ENCODE results near the gene PHF23. TPM values are rescaled to one million over a fixed set of nuclear protein-coding genes. Genes with fewer than 3 reads are reported as not detected.

PHF23 gene
- total and polyA plus RNA-seq, 3 experiments from 2014 or later = 25.8 to 51.9 (median 48.0) TPM

DNA sequence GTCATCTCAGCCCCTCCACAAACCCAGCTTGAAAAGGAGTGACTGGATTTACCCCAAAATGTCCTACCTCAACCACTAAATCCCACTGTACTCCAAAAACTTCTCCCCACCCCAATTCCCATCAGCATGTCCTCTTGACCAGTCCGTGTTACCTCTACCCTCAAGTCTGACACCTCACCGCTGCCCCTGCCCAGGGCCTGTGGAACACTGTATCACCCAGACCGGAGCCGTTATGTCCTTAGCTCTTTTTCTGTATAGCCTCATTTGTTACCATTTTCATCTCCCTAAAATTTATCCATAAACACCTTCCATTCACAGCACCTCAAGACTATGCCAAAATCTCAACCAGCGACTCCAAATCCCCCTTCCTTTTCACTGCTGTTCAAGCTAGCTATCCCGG lies 2.4 kb downstream of the PHF23 start:
- Histone ChIP-seq H3K4me1 (ENCODE audit: insufficient read depth, low read length) (peaks cover 55% of the 10 kb centered on the region), H3K27ac (ENCODE audit: low read depth, low read length) (peak overlapping the region; percentile 17), H3K27me3 (ENCODE audit: insufficient read depth, low read length, poor library complexity, severe bottlenecking) (no peaks in the 10 kb centered on the region), H3K9me3 (ENCODE audit: low read length) (no peaks in the 10 kb centered on the region), H3K36me3 (ENCODE audit: insufficient read depth, low read length) (peaks cover 20% of the 10 kb centered on the region), H3K4me3 (ENCODE audit: low read length) (no peak overlapping the region)
- Mint-ChIP-seq H3K9me3 (no peaks in the 10 kb centered on the region), H3K36me3 (peaks cover 0 to 69% (median 20%) of the 10 kb centered on the region in 3 donors), H3K27ac (peak overlapping the region; percentile 13 to 99 (median 82)), H3K4me3 (peak overlapping the region; percentile 93 to 99 (median 96)), H3K27me3 (peaks cover 0 to 5% of the 10 kb centered on the region in 2 donors), H3K4me1 (peaks cover 55 to 75% (median 63%) of the 10 kb centered on the region in 3 donors)
- POLR2A ChIA-PET = interaction anchor here (0.5 to 1.2 kb wide), 4 partner anchors 13 to 68 kb away, joined by 3 to 11 read pairs (median 4); no protein-coding TSS in a partner anchor
- CTCF ChIA-PET = interaction anchor here (1.2 to 3.6 kb wide), 2 partner anchors 16 to 18 kb away, joined by 4 to 20 read pairs; partner anchors contain the start of genes ACADVL and DLG4
- no peak for DNase-seq

DNA sequence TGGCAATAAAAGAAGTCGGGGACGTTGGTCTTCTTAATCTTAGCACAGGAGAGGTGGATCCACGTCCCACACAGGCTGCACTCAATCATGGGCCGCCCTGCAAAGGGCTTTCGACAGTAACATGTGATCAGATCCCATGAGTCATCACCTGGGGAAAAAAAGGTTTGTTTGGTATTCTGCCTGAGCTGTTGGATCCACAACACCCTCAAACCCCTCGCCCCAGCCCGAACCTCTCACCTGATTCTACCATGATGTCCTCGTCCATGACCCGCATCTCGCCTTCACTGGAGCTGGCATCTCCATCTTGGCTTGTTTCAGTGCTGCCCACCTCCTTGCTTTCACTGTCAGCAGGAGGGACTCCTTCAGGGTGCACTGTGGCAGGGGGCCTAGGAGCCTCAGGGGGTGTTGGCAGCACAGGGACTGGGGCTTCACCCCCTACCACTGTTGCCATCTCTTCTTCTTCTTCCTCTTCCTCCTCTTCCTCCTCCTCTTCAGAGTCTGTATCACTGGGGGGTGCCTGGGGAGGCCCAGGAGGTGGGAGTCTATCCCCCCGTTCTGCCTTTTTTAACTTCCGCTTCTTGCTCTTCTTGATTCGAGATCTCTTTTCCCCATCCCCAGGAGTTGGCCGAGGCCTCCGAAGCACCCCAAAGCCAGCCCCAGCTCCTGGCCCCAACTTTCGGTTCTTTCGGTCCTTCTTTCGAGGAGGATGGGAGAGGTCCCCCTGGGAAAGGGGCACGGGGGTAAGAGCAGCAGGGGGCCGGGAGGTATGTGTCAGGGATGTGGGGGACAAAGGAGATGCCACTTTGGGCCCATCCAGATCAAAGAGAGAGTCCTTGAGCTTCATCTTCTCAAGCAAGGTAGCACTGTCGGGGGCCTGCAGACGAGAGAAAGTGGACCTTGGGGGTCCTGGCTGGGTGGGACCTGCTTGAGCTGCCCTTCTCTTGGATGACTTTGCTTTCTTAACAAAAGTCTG lies 3.3 kb downstream of the PHF23 start:
- peak overlapping the region in 6 of 8 donors; percentile 49 to 99 (median 72) for H3K27ac Mint-ChIP-seq
- H3K4me1 Mint-ChIP-seq = peaks cover 47 to 69% (median 57%) of the 10 kb centered on the region in 3 donors
- H3K27ac ChIP-seq (ENCODE audit: low read depth, low read length) = no peak overlapping the region

DNA sequence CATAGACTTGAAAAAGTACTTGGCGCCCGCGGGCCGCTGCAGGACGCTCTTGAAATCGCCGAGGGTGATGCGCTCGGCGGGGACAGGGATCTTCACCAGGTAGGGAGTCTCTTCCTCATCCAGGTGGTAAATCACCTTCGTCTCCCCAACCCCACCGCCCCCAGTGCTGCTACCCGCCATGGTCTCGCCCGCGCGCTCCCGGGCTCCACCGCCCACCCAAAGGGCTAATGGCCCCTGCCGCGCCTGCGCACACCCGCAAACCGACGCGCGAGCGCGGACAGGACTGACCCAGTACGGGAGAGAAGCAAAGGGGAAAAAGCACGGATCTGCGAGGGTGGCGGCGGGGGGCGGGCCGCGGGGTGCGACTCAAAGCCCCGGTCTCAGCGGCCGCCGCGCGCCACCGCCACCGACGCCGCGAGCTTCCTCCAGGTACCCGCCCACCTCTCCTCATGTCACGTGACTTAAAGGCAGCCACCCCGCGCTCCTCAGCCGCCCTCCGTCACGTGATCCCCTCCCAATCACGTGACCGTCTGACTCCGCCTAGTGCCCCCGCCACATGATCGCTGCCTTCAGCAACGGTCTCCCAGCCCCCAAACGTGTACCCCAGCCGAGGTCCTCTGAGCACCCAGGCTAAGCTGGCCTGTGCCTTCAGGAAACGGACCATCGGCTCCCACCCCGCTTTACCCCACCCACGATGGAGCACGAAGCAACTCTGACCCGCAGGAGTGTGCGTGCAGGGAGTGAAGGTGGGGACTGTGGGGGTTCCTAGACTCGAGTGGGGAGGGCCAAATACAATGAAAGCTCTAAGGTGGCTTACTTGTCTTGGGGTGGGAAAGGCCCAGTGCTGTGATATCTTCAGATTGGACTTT lies 4.9 kb downstream of the PHF23 start, which contains the start of gene DVL2:
DVL2 (minus strand) TSS at position 435 of the 869 bp plus-strand sequence; CDS start at position 180, 255 bp downstream.
- peaks cover 35% of the 10 kb centered on the region for H3K4me1 ChIP-seq (ENCODE audit: insufficient read depth, low read length)
- ChIA-PET POLR2A (interaction anchor here (0.6 to 2.2 kb wide), 11 partner anchors 8 to 452 kb away, joined by 3 to 19 read pairs (median 6); partner anchors contain the start of genes ACADVL, CTDNEP1, DLG4 and GABARAP), CTCF (interaction anchor here (0.9 to 3.6 kb wide), 4 partner anchors 14 to 188 kb away, joined by 3 to 20 read pairs (median 6); partner anchors contain the start of genes ACADVL and DLG4)
- Mint-ChIP-seq H3K4me3 (peak within 1 kb of the TSS; percentile 92 to 97 (median 95)), H3K36me3 (peaks cover 0 to 60% (median 13%) of the 10 kb centered on the region in 3 donors), H3K27ac (peak within 1 kb of the TSS; percentile 90 to 99 (median 94)), H3K27me3 (no peaks in the 10 kb centered on the region), H3K9me3 (no peaks in the 10 kb centered on the region), H3K4me1 (peaks cover 38 to 58% (median 46%) of the 10 kb centered on the region in 3 donors)
- H3K27me3 ChIP-seq (ENCODE audit: insufficient read depth, low read length, poor library complexity, severe bottlenecking) = no peaks in the 10 kb centered on the region
- H3K27ac ChIP-seq (ENCODE audit: low read depth, low read length) = peak within 1 kb of the TSS; percentile 76
- peak within 1 kb of the TSS; percentile 85 for H3K4me3 ChIP-seq (ENCODE audit: low read length)
- DNase-seq = peak; percentile 93 to 97 (median 93)
- no peaks in the 10 kb centered on the region for H3K9me3 ChIP-seq (ENCODE audit: low read length)
- peaks cover 15% of the 10 kb centered on the region for H3K36me3 ChIP-seq (ENCODE audit: insufficient read depth, low read length)

More for the DNA sequence above, 3.3 kb downstream of the PHF23 start:
- Mint-ChIP-seq H3K4me3 (peak overlapping the region; percentile 45 to 97 (median 95)), H3K27me3 (peaks cover 0 to 2% of the 10 kb centered on the region in 2 donors), H3K36me3 (peaks cover 0 to 63% (median 16%) of the 10 kb centered on the region in 3 donors), H3K9me3 (no peaks in the 10 kb centered on the region)
- Histone ChIP-seq H3K4me1 (ENCODE audit: insufficient read depth, low read length) (peaks cover 48% of the 10 kb centered on the region), H3K36me3 (ENCODE audit: insufficient read depth, low read length) (peaks cover 18% of the 10 kb centered on the region), H3K9me3 (ENCODE audit: low read length) (no peaks in the 10 kb centered on the region), H3K27me3 (ENCODE audit: insufficient read depth, low read length, poor library complexity, severe bottlenecking) (no peaks in the 10 kb centered on the region), H3K4me3 (ENCODE audit: low read length) (no peak overlapping the region)
- ChIA-PET POLR2A (interaction anchor here (0.6 to 1.2 kb wide), 3 partner anchors 18 to 26 kb away, joined by 3 to 6 read pairs (median 5); no protein-coding TSS in a partner anchor), CTCF (interaction anchor here (2.0 to 3.6 kb wide), 2 partner anchors 15 to 21 kb away, joined by 9 to 20 read pairs; partner anchors contain the start of genes ACADVL and DLG4)
- no peak for DNase-seq

DNA sequence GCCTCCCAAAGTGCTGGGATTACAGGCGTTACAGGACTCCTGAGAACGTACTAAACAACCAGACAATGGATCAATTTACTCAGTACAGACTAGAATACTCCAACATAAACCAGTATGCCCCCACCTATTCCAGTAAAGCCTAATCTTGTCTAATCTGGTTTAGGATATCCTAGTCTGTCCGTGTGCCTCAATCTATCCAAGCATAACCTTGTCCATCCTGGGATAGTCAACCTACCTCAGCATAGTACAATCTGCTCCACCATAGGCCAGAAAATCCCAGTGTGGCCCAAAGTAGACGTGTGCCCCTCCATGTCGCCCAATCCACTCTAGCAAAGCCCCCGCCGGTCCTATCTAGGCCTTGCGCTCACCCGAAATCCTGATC lies 5.6 kb downstream of the PHF23 start:
- no peaks in the 10 kb centered on the region for H3K27me3 Mint-ChIP-seq
- H3K4me1 ChIP-seq (ENCODE audit: insufficient read depth, low read length) = peaks cover 35% of the 10 kb centered on the region
- H3K36me3 Mint-ChIP-seq = peaks cover 0 to 63% (median 13%) of the 10 kb centered on the region in 3 donors
- peak overlapping the region; percentile 76 for H3K27ac ChIP-seq (ENCODE audit: low read depth, low read length)
- DNase-seq = no peak
- H3K4me3 ChIP-seq (ENCODE audit: low read length) = peak overlapping the region; percentile 85
- POLR2A ChIA-PET = interaction anchor here (0.6 to 2.2 kb wide), 10 partner anchors 9 to 198 kb away, joined by 3 to 19 read pairs (median 6); partner anchors contain the start of genes ACADVL, CTDNEP1, DLG4 and GABARAP
- H3K9me3 Mint-ChIP-seq = no peaks in the 10 kb centered on the region
- H3K4me3 Mint-ChIP-seq = peak overlapping the region; percentile 92 to 97 (median 95)
- H3K9me3 ChIP-seq (ENCODE audit: low read length) = no peaks in the 10 kb centered on the region
- peaks cover 38 to 58% (median 46%) of the 10 kb centered on the region in 3 donors for H3K4me1 Mint-ChIP-seq
- H3K27ac Mint-ChIP-seq = peak overlapping the region; percentile 90 to 99 (median 94)
- peaks cover 22% of the 10 kb centered on the region for H3K36me3 ChIP-seq (ENCODE audit: insufficient read depth, low read length)
- H3K27me3 ChIP-seq (ENCODE audit: insufficient read depth, low read length, poor library complexity, severe bottlenecking) = no peaks in the 10 kb centered on the region
- CTCF ChIA-PET = interaction anchor here (0.9 to 3.6 kb wide), 4 partner anchors 13 to 188 kb away, joined by 3 to 20 read pairs (median 6); partner anchors contain the start of genes ACADVL and DLG4

GRCh38 chr17:7232114-7232513 lies 7.1 kb downstream of the PHF23 start:
- Mint-ChIP-seq H3K27me3 (no peaks in the 10 kb centered on the region), H3K27ac (peak overlapping the region in 4 of 8 donors; percentile 9 to 94 (median 32)), H3K36me3 (peaks cover 0 to 72% (median 13%) of the 10 kb centered on the region in 3 donors), H3K4me3 (peak overlapping the region; percentile 0 to 64 (median 18)), H3K4me1 (peaks cover 35 to 57% (median 41%) of the 10 kb centered on the region in 3 donors), H3K9me3 (no peaks in the 10 kb centered on the region)
- no peak for DNase-seq
- CTCF ChIA-PET = interaction anchor here (1.2 to 1.5 kb wide), 2 partner anchors 14 to 329 kb away, joined by 3 to 4 read pairs; partner anchors contain the start of gene SENP3
- no peak overlapping the region for H3K4me3 ChIP-seq (ENCODE audit: low read length)
- peaks cover 29% of the 10 kb centered on the region for H3K4me1 ChIP-seq (ENCODE audit: insufficient read depth, low read length)
- no peaks in the 10 kb centered on the region for H3K9me3 ChIP-seq (ENCODE audit: low read length)
- no peak overlapping the region for H3K27ac ChIP-seq (ENCODE audit: low read depth, low read length)
- peaks cover 35% of the 10 kb centered on the region for H3K36me3 ChIP-seq (ENCODE audit: insufficient read depth, low read length)
- no peaks in the 10 kb centered on the region for H3K27me3 ChIP-seq (ENCODE audit: insufficient read depth, low read length, poor library complexity, severe bottlenecking)
- POLR2A ChIA-PET = interaction anchor here (0.6 to 0.7 kb wide), 2 partner anchors 590 to 605 kb away, joined by 3 to 7 read pairs; no protein-coding TSS in a partner anchor

DNA sequence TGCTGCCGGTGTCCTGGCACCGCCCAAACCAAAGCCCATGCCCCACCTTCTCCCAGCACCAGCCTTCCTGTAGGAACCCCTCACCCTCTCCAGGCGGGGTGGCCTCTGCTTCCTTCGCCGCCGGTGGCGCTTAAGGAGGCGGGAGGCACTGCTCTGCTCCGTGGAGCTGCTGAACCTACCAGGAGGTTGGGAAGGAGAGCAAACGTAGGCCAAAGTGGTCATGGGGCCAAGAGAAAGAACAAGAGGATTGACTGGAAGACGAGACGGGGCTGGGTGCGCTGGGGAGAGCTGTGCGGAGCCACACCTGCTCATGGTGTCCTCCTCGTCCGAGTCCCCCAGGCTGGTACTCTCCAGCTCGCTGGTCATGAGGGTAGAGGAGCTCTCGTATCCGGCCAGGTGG lies 9.8 kb downstream of the PHF23 start:
- H3K4me1 ChIP-seq (ENCODE audit: insufficient read depth, low read length) = peaks cover 23% of the 10 kb centered on the region
- no peaks in the 10 kb centered on the region for H3K27me3 Mint-ChIP-seq
- no peak overlapping the region for H3K4me3 Mint-ChIP-seq
- no peaks in the 10 kb centered on the region for H3K9me3 ChIP-seq (ENCODE audit: low read length)
- peaks cover 24 to 32% (median 27%) of the 10 kb centered on the region in 3 donors for H3K4me1 Mint-ChIP-seq
- no peak overlapping the region for H3K4me3 ChIP-seq (ENCODE audit: low read length)
- no peak for DNase-seq
- no peaks in the 10 kb centered on the region for H3K9me3 Mint-ChIP-seq
- no peak overlapping the region for H3K27ac Mint-ChIP-seq
- CTCF ChIA-PET = no interaction called here
- POLR2A ChIA-PET = no interaction called here
- H3K27ac ChIP-seq (ENCODE audit: low read depth, low read length) = no peak overlapping the region
- peaks cover 0 to 72% (median 3%) of the 10 kb centered on the region in 3 donors for H3K36me3 Mint-ChIP-seq
- no peaks in the 10 kb centered on the region for H3K27me3 ChIP-seq (ENCODE audit: insufficient read depth, low read length, poor library complexity, severe bottlenecking)
- peaks cover 31% of the 10 kb centered on the region for H3K36me3 ChIP-seq (ENCODE audit: insufficient read depth, low read length)

GRCh38 chr17:7228920-7229319 lies 10.3 kb downstream of the PHF23 start:
- CTCF ChIA-PET = no interaction called here
- peaks cover 22% of the 10 kb centered on the region for H3K4me1 ChIP-seq (ENCODE audit: insufficient read depth, low read length)
- no peak overlapping the region for H3K4me3 ChIP-seq (ENCODE audit: low read length)
- no peaks in the 10 kb centered on the region for H3K9me3 ChIP-seq (ENCODE audit: low read length)
- no peaks in the 10 kb centered on the region for H3K27me3 ChIP-seq (ENCODE audit: insufficient read depth, low read length, poor library complexity, severe bottlenecking)
- Mint-ChIP-seq H3K27me3 (no peaks in the 10 kb centered on the region), H3K27ac (no peak overlapping the region), H3K36me3 (peaks cover 0 to 73% (median 3%) of the 10 kb centered on the region in 3 donors), H3K9me3 (no peaks in the 10 kb centered on the region), H3K4me1 (peaks cover 22 to 29% (median 24%) of the 10 kb centered on the region in 3 donors), H3K4me3 (no peak overlapping the region)
- no peak overlapping the region for H3K27ac ChIP-seq (ENCODE audit: low read depth, low read length)
- H3K36me3 ChIP-seq (ENCODE audit: insufficient read depth, low read length) = peaks cover 35% of the 10 kb centered on the region
- no peak for DNase-seq
- POLR2A ChIA-PET = no interaction called here

Measured in CD8-positive, alpha-beta memory T cell (primary cell).